Measurements from ENCODE around the gene NUP153.

GRCh38 chr6:17585766-17586490 is 120.8 kb downstream of the NUP153 start:
- TF ChIP-seq POLR2AphosphoS5 (IDR thresholded peaks at IDR 0.05; ENCODE audit: low read depth, low read length): no peak
- TF ChIP-seq REST (IDR thresholded peaks at IDR 0.05; ENCODE audit: insufficient read depth in 1 of 2, low read depth in 2 of 2, low read length in 2 of 2): no peak
- no peak for TF ChIP-seq SIN3A (IDR thresholded peaks at IDR 0.05; ENCODE audit: borderline replicate concordance, insufficient read depth, low read length)
- no peak for TF ChIP-seq TAF1 (IDR thresholded peaks at IDR 0.05; ENCODE audit: borderline replicate concordance, insufficient read depth, low read length)

Data from PFSK-1 (cell line).